ENCODE data around the gene REG1B. TPM values are rescaled to one million over a fixed set of nuclear protein-coding genes. Genes with fewer than 3 reads are reported as not detected.

Gene REG1B
- total RNA-seq, 4 donors from 2014 or later = not detected

- TF ChIP-seq, protein P1, sequence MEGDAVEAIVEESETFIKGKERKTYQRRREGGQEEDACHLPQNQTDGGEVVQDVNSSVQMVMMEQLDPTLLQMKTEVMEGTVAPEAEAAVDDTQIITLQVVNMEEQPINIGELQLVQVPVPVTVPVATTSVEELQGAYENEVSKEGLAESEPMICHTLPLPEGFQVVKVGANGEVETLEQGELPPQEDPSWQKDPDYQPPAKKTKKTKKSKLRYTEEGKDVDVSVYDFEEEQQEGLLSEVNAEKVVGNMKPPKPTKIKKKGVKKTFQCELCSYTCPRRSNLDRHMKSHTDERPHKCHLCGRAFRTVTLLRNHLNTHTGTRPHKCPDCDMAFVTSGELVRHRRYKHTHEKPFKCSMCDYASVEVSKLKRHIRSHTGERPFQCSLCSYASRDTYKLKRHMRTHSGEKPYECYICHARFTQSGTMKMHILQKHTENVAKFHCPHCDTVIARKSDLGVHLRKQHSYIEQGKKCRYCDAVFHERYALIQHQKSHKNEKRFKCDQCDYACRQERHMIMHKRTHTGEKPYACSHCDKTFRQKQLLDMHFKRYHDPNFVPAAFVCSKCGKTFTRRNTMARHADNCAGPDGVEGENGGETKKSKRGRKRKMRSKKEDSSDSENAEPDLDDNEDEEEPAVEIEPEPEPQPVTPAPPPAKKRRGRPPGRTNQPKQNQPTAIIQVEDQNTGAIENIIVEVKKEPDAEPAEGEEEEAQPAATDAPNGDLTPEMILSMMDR (IDR thresholded peaks at IDR 0.05; ENCODE audit: low read depth) = no peak
These were observed 34.9 kb upstream of the REG1B start for GRCh38 chr2:79122676-79123075.

- TF ChIP-seq, protein P1 (IDR thresholded peaks at IDR 0.05; ENCODE audit: low read depth) = no peak
These were observed 32.5 kb upstream of the REG1B start, which contains the start of gene REG1A for GRCh38 chr2:79120194-79120713. REG1A (plus strand) TSS chr2:79120488; CDS start chr2:79120862, 374 bp downstream.

- TF ChIP-seq, protein P1 (IDR thresholded peaks at IDR 0.05; ENCODE audit: low read depth) = no peak
These were observed 29.5 kb upstream of the REG1B start for GRCh38 chr2:79116997-79117928.

DNA sequence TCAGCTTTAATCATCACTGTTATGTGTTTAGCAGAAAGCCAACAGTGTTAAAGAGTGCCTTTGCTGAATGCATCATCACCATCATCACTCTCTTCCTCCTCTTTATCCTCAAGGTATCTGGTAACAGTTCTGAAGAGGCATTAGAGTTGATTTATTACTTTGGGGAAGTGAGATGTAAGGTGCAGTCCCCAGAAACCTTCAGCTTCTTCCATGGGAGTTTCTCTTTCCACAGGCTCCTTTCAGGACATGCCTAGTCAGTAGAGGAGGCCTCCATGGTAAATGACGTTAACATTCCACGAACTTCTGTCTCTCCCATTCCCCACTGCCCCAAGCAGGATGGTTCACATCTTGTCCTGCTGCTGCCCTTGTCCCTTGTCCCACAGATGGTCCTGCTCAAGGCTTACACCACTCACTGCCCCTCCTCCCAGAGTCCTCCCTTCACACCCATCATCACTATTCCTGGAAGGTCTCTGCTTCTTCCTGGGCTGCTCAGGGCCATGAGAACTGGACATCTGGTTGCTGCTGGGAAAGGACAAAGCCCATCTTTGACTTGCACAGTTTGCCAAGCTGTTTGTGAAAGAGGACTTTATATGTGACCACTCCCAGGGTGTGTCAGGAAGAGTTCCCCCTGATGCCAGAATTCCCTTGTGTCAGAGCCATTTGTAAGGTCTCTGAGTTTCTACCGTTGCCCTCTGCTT lies 27.2 kb upstream of the REG1B start:
- TF ChIP-seq, protein P1 (IDR thresholded peaks at IDR 0.05; ENCODE audit: low read depth) = no peak

DNA sequence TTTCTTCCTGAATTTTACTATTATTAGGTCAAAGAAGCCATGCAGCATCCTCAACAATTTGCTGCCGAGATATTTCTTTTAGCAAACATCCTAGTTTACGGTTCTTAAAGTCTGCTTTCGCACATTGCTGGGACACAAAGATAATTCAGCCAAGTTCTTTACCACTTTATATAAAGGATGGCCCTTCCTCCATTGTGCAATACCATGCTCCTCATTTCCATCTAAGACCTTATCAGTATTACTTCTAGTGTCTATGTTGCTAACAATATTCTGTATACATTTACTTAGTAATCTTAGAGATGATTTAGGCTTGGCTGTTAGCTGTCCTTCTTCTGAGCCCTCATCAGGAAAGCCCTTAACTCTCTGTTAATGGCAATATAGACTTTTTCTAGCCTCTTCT lies 24.5 kb upstream of the REG1B start:
- TF ChIP-seq, protein P1 (IDR thresholded peaks at IDR 0.05; ENCODE audit: low read depth) = no peak

DNA sequence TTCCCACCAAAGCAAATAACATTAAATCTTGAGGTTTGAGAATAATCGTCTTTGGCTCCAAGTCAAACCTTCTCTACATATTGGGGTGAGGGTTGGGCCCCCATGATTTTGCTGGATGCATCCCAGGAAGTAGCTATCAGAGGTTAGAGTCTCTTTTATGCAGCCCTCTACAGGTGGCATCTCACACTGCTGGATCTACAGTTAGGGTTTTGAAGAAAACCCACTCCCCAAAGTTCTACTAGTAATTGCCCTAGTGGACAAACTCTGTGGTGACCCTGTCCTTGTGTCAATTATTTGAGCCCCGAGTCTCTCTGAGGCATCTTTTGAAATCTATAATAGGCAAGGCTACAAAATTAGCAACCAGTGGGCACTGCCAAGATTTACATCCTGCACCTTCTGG lies 17.5 kb upstream of the REG1B start:
- TF ChIP-seq, protein P1 (IDR thresholded peaks at IDR 0.05; ENCODE audit: low read depth) = no peak

DNA sequence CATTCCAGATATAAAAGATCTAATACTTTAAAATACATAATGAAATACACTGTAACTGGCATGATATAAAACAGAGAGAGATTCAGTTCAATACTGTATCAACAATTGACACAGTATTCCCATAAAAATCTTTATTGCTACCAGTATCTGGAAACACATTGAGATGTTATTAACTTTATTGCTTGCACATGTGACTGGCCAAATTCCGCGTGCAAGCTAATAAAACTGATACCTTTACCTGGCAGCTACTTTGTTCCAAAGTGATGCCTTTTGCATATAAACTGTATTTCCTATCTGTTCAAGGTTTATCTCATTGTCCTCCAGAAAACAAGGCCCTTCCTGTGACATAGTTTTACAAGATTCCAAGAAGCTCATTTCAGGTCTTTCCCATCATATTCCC lies 15.4 kb upstream of the REG1B start:
- TF ChIP-seq, protein P1 (IDR thresholded peaks at IDR 0.05; ENCODE audit: low read depth) = no peak
